ENCODE data around the gene DST.

The DST gene

GRCh38 chr6:56642366-56643261, at the start of gene DST:
DST (minus strand) TSS chr6:56642889.
- Histone ChIP-seq H3K36me3 (ENCODE audit: control insufficient read depth, insufficient read depth, low read length) (peaks cover 12% of the 10 kb centered on the region), H3K4me3 (ENCODE audit: low read length) (no peak within 1 kb of the TSS), H3K27me3 (ENCODE audit: control insufficient read depth, insufficient read depth, low read length) (no peaks in the 10 kb centered on the region)

GRCh38 chr6:56691814-56692213, 49.1 kb upstream of the DST start:
- no peaks in the 10 kb centered on the region for H3K9me3 ChIP-seq (ENCODE audit: control insufficient read depth, low read length)
- peaks cover 37% of the 10 kb centered on the region for H3K4me1 ChIP-seq (ENCODE audit: control insufficient read depth, insufficient read depth, low read length)
- H3K4me3 ChIP-seq (ENCODE audit: low read length), result no peak overlapping the region
- H3K9ac ChIP-seq (ENCODE audit: low read length), result peak overlapping the region; percentile 9
- no peaks in the 10 kb centered on the region for H3K27me3 ChIP-seq (ENCODE audit: control insufficient read depth, insufficient read depth, low read length)
- H3K36me3 ChIP-seq (ENCODE audit: control insufficient read depth, insufficient read depth, low read length), result no peaks in the 10 kb centered on the region

More at GRCh38 chr6:56642366-56643261, at the start of gene DST:
- Histone ChIP-seq H3K9ac (ENCODE audit: low read length) (no peak within 1 kb of the TSS), H3K4me1 (ENCODE audit: control insufficient read depth, insufficient read depth, low read length) (no peaks in the 10 kb centered on the region), H3K9me3 (ENCODE audit: control insufficient read depth, low read length) (no peaks in the 10 kb centered on the region)

DNA sequence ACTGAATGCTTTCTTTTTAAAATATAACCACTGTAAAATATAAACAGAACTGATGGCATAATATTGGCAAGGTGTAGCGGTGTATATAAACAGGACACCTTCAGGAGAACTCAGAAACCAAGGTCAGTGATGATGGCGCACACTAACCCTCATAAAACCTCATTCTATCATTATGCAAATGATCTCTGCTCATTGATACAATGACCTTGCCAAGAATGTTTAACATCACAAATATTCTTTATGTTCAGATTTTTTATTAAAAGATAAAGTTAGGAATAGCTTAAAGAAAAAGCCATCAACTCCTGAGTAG, 48.6 kb upstream of the DST start:
- no peaks in the 10 kb centered on the region for H3K9me3 ChIP-seq (ENCODE audit: control insufficient read depth, low read length)
- no peaks in the 10 kb centered on the region for H3K27me3 ChIP-seq (ENCODE audit: control insufficient read depth, insufficient read depth, low read length)
- no peak overlapping the region for H3K4me3 ChIP-seq (ENCODE audit: low read length)
- no peak overlapping the region for H3K9ac ChIP-seq (ENCODE audit: low read length)
- H3K36me3 ChIP-seq (ENCODE audit: control insufficient read depth, insufficient read depth, low read length), result no peaks in the 10 kb centered on the region
- peaks cover 37% of the 10 kb centered on the region for H3K4me1 ChIP-seq (ENCODE audit: control insufficient read depth, insufficient read depth, low read length)

- H3K4me3 ChIP-seq (ENCODE audit: low read length), result no peak overlapping the region
- H3K27me3 ChIP-seq (ENCODE audit: control insufficient read depth, insufficient read depth, low read length), result no peaks in the 10 kb centered on the region
- H3K9me3 ChIP-seq (ENCODE audit: control insufficient read depth, low read length), result no peaks in the 10 kb centered on the region
- H3K9ac ChIP-seq (ENCODE audit: low read length), result no peak overlapping the region
- no peaks in the 10 kb centered on the region for H3K36me3 ChIP-seq (ENCODE audit: control insufficient read depth, insufficient read depth, low read length)
- H3K4me1 ChIP-seq (ENCODE audit: control insufficient read depth, insufficient read depth, low read length), result peaks cover 37% of the 10 kb centered on the region
These were observed 48.0 kb upstream of the DST start for GRCh38 chr6:56690519-56691285.

DNA sequence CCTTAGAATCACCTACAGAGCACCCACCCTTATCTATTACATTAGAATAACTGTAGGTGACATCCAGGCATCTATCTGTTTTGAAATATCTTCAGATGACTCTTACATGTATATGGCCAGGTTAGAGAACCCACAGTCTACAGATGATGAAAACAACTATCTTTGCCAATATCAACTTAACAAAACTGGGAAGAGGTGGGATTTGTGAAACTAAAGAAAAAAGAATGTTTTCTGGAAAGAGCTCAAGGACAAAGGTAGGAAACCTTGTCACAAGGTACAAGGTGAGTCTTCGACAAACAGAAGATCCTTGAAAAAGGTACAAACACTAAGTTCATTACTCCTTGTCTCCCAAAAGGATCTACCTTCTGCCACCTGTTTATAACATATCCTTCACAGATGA, 47.0 kb upstream of the DST start:
- Histone ChIP-seq H3K4me3 (ENCODE audit: low read length) (no peak overlapping the region), H3K9ac (ENCODE audit: low read length) (no peak overlapping the region), H3K36me3 (ENCODE audit: control insufficient read depth, insufficient read depth, low read length) (no peaks in the 10 kb centered on the region), H3K27me3 (ENCODE audit: control insufficient read depth, insufficient read depth, low read length) (no peaks in the 10 kb centered on the region), H3K4me1 (ENCODE audit: control insufficient read depth, insufficient read depth, low read length) (peaks cover 38% of the 10 kb centered on the region), H3K9me3 (ENCODE audit: control insufficient read depth, low read length) (no peaks in the 10 kb centered on the region)

- Histone ChIP-seq H3K9me3 (ENCODE audit: control insufficient read depth, low read length) (no peaks in the 10 kb centered on the region), H3K4me1 (ENCODE audit: control insufficient read depth, insufficient read depth, low read length) (peaks cover 42% of the 10 kb centered on the region), H3K9ac (ENCODE audit: low read length) (no peak overlapping the region), H3K4me3 (ENCODE audit: low read length) (no peak overlapping the region), H3K36me3 (ENCODE audit: control insufficient read depth, insufficient read depth, low read length) (no peaks in the 10 kb centered on the region), H3K27me3 (ENCODE audit: control insufficient read depth, insufficient read depth, low read length) (no peaks in the 10 kb centered on the region)
These were observed 46.4 kb upstream of the DST start for GRCh38 chr6:56689114-56689513.

- no peaks in the 10 kb centered on the region for H3K36me3 ChIP-seq (ENCODE audit: control insufficient read depth, insufficient read depth, low read length)
- H3K4me3 ChIP-seq (ENCODE audit: low read length), result no peak overlapping the region
- H3K4me1 ChIP-seq (ENCODE audit: control insufficient read depth, insufficient read depth, low read length), result peaks cover 42% of the 10 kb centered on the region
- H3K9me3 ChIP-seq (ENCODE audit: control insufficient read depth, low read length), result no peaks in the 10 kb centered on the region
- no peaks in the 10 kb centered on the region for H3K27me3 ChIP-seq (ENCODE audit: control insufficient read depth, insufficient read depth, low read length)
- no peak overlapping the region for H3K9ac ChIP-seq (ENCODE audit: low read length)
These were observed 45.8 kb upstream of the DST start for GRCh38 chr6:56688521-56688920.

DNA sequence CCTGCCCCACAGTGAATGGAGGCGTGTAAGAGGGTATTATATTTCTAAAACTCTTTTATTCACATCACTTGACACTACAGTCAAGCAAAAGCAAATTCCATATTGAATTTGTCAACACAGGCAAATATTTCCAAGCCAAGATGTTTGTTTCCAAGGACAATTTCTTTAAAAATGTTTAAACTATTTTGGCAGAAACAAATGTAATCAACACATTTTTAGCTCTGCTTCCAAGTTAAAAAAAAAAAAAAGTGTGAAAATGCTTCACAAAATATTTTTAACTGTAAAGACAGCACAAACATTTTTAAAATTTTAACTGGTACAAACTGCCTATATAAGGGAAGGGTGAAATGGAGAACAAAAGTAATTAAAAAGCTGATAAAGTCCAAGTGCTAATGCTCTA, 44.9 kb upstream of the DST start:
- Histone ChIP-seq H3K9me3 (ENCODE audit: control insufficient read depth, low read length) (no peaks in the 10 kb centered on the region), H3K36me3 (ENCODE audit: control insufficient read depth, insufficient read depth, low read length) (no peaks in the 10 kb centered on the region), H3K27me3 (ENCODE audit: control insufficient read depth, insufficient read depth, low read length) (no peaks in the 10 kb centered on the region), H3K4me1 (ENCODE audit: control insufficient read depth, insufficient read depth, low read length) (peaks cover 50% of the 10 kb centered on the region), H3K9ac (ENCODE audit: low read length) (no peak overlapping the region), H3K4me3 (ENCODE audit: low read length) (no peak overlapping the region)

- Histone ChIP-seq H3K9ac (ENCODE audit: low read length) (no peak overlapping the region), H3K27me3 (ENCODE audit: control insufficient read depth, insufficient read depth, low read length) (no peaks in the 10 kb centered on the region), H3K9me3 (ENCODE audit: control insufficient read depth, low read length) (no peaks in the 10 kb centered on the region), H3K4me3 (ENCODE audit: low read length) (no peak overlapping the region), H3K36me3 (ENCODE audit: control insufficient read depth, insufficient read depth, low read length) (no peaks in the 10 kb centered on the region), H3K4me1 (ENCODE audit: control insufficient read depth, insufficient read depth, low read length) (peaks cover 41% of the 10 kb centered on the region)
These were observed 43.7 kb upstream of the DST start for GRCh38 chr6:56686429-56686828.

DNA sequence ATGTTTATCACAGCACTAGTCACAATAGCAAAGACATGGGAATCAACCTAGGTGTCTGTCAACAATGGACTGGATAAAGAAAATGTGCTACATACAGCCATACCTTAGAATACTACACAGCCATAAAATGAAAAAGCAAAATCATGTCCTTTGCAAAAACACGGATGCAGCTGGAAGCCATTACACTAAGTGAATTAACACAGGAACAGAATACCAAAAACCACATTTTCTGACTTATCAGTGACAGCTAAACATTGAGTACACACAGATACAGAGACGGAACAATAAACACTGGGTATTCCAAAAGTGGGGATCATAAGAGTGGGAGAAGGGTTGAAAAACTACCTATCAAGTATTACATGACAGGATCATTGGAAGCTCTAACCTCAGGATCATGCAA, 43.3 kb upstream of the DST start:
- Histone ChIP-seq H3K9me3 (ENCODE audit: control insufficient read depth, low read length) (no peaks in the 10 kb centered on the region), H3K27me3 (ENCODE audit: control insufficient read depth, insufficient read depth, low read length) (no peaks in the 10 kb centered on the region), H3K4me1 (ENCODE audit: control insufficient read depth, insufficient read depth, low read length) (peaks cover 36% of the 10 kb centered on the region), H3K9ac (ENCODE audit: low read length) (no peak overlapping the region), H3K4me3 (ENCODE audit: low read length) (no peak overlapping the region), H3K36me3 (ENCODE audit: control insufficient read depth, insufficient read depth, low read length) (no peaks in the 10 kb centered on the region)

GRCh38 chr6:56685102-56685733, 42.5 kb upstream of the DST start:
- peaks cover 29% of the 10 kb centered on the region for H3K4me1 ChIP-seq (ENCODE audit: control insufficient read depth, insufficient read depth, low read length)
- no peak overlapping the region for H3K9ac ChIP-seq (ENCODE audit: low read length)
- no peaks in the 10 kb centered on the region for H3K9me3 ChIP-seq (ENCODE audit: control insufficient read depth, low read length)
- H3K36me3 ChIP-seq (ENCODE audit: control insufficient read depth, insufficient read depth, low read length), result no peaks in the 10 kb centered on the region
- H3K27me3 ChIP-seq (ENCODE audit: control insufficient read depth, insufficient read depth, low read length), result no peaks in the 10 kb centered on the region
- no peak overlapping the region for H3K4me3 ChIP-seq (ENCODE audit: low read length)
